HepG2 (cell line): ENCODE results near the gene IL1RAPL2. TPM values are rescaled to one million over a fixed set of nuclear protein-coding genes. Genes with fewer than 3 reads are reported as not detected.

ENCODE experiments used
- ATAC-seq: fragments of 200-7000 bp; cut with Tn5 transposase; 3 replicates; pipeline ENCODE4 v1.9.1; 2020; ENCODE audit warnings: mild to moderate bottlenecking, moderate library complexity
- BruUV-seq: library from RNA; stranded (reverse); fragments of 400-500 nt; replicated peaks from 2 replicates; lab custom pipeline; 2021; lab: Mats Ljungman, UMichigan
- CTCF ChIA-PET: fragments of 300-600 bp; formaldehyde crosslinking; extraction: SDS; loops from one replicate; lab custom pipeline; 2021; ENCODE audit warnings: low total read pairs, inconsistent platforms, low intra/inter-chr PET ratio; lab: Yijun Ruan, JAX
- POLR2A ChIA-PET: fragments of 350-600 bp; sonication (Branson Sonifier 250); formaldehyde crosslinking; loops from one replicate; lab custom pipeline; 2020; ENCODE audit warnings: antibody characterized with exemption, inconsistent platforms; lab: Yijun Ruan, JAX
- DNase-seq: peaks from one replicate; pipeline ENCODE4 v3.0.0-alpha.2; 2015; ENCODE audit warnings: low spot score
- FAIRE-seq: peaks from 3 replicates; lab custom pipeline; 2011; peaks lifted over from hg19 to GRCh38; lab: Jason Lieb, UNC
- H2AFZ ChIP-seq: one replicate; pipeline ENCODE4 v1.6.1; 2011; ENCODE audit warnings: low read length, inconsistent platforms
- H3K27ac ChIP-seq: fragments of 300-600 bp; 3 replicates; pipeline ENCODE4 v1.8.0; 2011; ENCODE audit warnings: mixed run types, mild to moderate bottlenecking, mixed read lengths, low read length, inconsistent platforms; ENCODE audit not compliant: insufficient read depth; ENCODE audit errors: extremely low read length
- H3K27me3 ChIP-seq, 2 experiments: fragments of 200-600 bp in 1 of 2; 2 replicates in 1 of 2; 3 replicates in 1 of 2; pipeline versions ENCODE4 v1.6.0 to v1.8.0; 2011; ENCODE audit warnings: low read length in 2 of 2, mild to moderate bottlenecking in 2 of 2, moderate library complexity in 2 of 2, inconsistent platforms in 1 of 2; ENCODE audit not compliant: insufficient read depth in 2 of 2, control insufficient read depth in 1 of 2
- H3K36me3 ChIP-seq, 2 experiments: fragments of 200-600 bp in 1 of 2; replicated peaks in 1 of 2; 2 replicates in 1 of 2; 3 replicates in 1 of 2; pipeline versions ENCODE4 v1.5.1 to v1.8.0; 2011; ENCODE audit warnings: low read length in 2 of 2, inconsistent platforms in 1 of 2; ENCODE audit not compliant: insufficient read depth in 2 of 2, control insufficient read depth in 1 of 2
- H3K4me1 ChIP-seq: 2 replicates; pipeline ENCODE4 v1.5.1; 2012; ENCODE audit warnings: low read length, inconsistent platforms; ENCODE audit not compliant: insufficient read depth
- H3K4me2 ChIP-seq: 2 replicates; pipeline ENCODE4 v1.6.0; 2011; ENCODE audit warnings: low read depth, low read length, inconsistent platforms
- H3K4me3 ChIP-seq, 3 experiments: fragments of 200-600 bp in 1 of 3; sonication (generic), shearing (Covaris generic) in 1 of 3; replicated peaks in 1 of 3; 2 replicates each; pipeline ENCODE4 v1.5.1; 2011 to 2016; ENCODE audit warnings: low read length in 3 of 3, inconsistent platforms in 2 of 3, low read depth in 2 of 3, mild to moderate bottlenecking in 2 of 3, control low read depth in 1 of 3, mixed read lengths in 1 of 3; ENCODE audit not compliant: insufficient read depth in 1 of 3
- H3K79me2 ChIP-seq: one replicate; pipeline ENCODE4 v1.6.1; 2011; ENCODE audit warnings: low read length, inconsistent platforms; ENCODE audit not compliant: insufficient read depth
- H3K9ac ChIP-seq: 2 replicates; pipeline ENCODE4 v1.6.0; 2011; ENCODE audit warnings: mild to moderate bottlenecking, low read depth, low read length, inconsistent platforms; ENCODE audit not compliant: insufficient read depth
- H3K9me3 ChIP-seq: 2 replicates; pipeline ENCODE4 v1.5.1; 2012; ENCODE audit warnings: mild to moderate bottlenecking, low read length
- H4K20me1 ChIP-seq: 2 replicates; pipeline ENCODE4 v1.6.0; 2011; ENCODE audit warnings: inconsistent platforms, mild to moderate bottlenecking, low read length, moderate library complexity; ENCODE audit not compliant: insufficient read depth
- JDP2 ChIP-seq: sonication (generic); formaldehyde crosslinking; IDR thresholded peaks from 2 replicates; pipeline ENCODE4 v1.8.1; 2022; ENCODE audit warnings: missing genetic modification reagents, borderline replicate concordance
- NFRKB ChIP-seq: fragments of 450-650 bp; IDR thresholded peaks from 2 replicates; pipeline ENCODE4 v1.6.1; 2017
- POLR2AphosphoS2 ChIP-seq: IDR thresholded peaks from 2 replicates; pipeline ENCODE4 v1.6.1; 2011; ENCODE audit warnings: low read depth, low read length, improper control_type of control experiment
- SNAI1 ChIP-seq: sonication (generic); formaldehyde crosslinking; IDR thresholded peaks from 2 replicates; pipeline ENCODE4 v1.5.0; 2020; ENCODE audit warnings: mild to moderate bottlenecking, missing genetic modification reagents, borderline replicate concordance
- ZC3H4 ChIP-seq: sonication (generic); formaldehyde crosslinking; IDR thresholded peaks from 2 replicates; pipeline ENCODE4 v1.4.0; 2020; ENCODE audit warnings: missing genetic modification reagents, borderline replicate concordance
- ZNF17 ChIP-seq: sonication (generic); formaldehyde crosslinking; IDR thresholded peaks from 2 replicates; pipeline ENCODE4 v1.5.0; 2020; ENCODE audit warnings: mild to moderate bottlenecking, missing genetic modification reagents
- ZNF260 ChIP-seq: sonication (generic); formaldehyde crosslinking; IDR thresholded peaks from 2 replicates; pipeline ENCODE4 v1.4.0; 2020; ENCODE audit warnings: missing genetic modification reagents, low read depth, mild to moderate bottlenecking, borderline replicate concordance
- ZNF501 ChIP-seq: sonication (generic); formaldehyde crosslinking; IDR thresholded peaks from 2 replicates; pipeline ENCODE4 v1.5.1; 2020; ENCODE audit warnings: mild to moderate bottlenecking, moderate library complexity, missing genetic modification reagents
- ZNF878 ChIP-seq: sonication (generic); formaldehyde crosslinking; IDR thresholded peaks from 2 replicates; pipeline ENCODE4 v1.8.1; 2023; ENCODE audit warnings: mild to moderate bottlenecking, missing genetic modification reagents, moderate library complexity
- WGBS: methylation state at CpG from one replicate; pipeline ENCODE4 v1.1.6; 2017; ENCODE audit warnings: low lambda C conversion rate; 5-methylcytosine and 5-hydroxymethylcytosine counted together
- in situ Hi-C: cut with HindIII; loops from 2 replicates; pipeline ENCODE4 v1.10.0; 2017; ENCODE audit warnings: low pct_unique_long_range_greater_than_20kb; ENCODE audit not compliant: extremely low pct_ligation_motif_present
- intact Hi-C: fragments of 100-400 bp; cut with micrococcal nuclease; formaldehyde crosslinking; loops from one replicate; pipeline ENCODE4 v1.10.0; 2022; ENCODE audit not compliant: unreplicated experiment
- polyA plus RNA-seq, 8 experiments: library from polyadenylated mRNA; depleted of rRNA in 3 of 8; stranded (reverse) in 7 of 8; unstranded in 1 of 8; fragments of >200 nt; fragmentation: Illumina TruSeq in 4 of 8; extraction: Trizol in 4 of 8; gene quantifications; 2 replicates each; pipeline versions ENCODE4 v1.2.1 to v1.2.3, GENCODE V29; 2011 to 2016; ENCODE audit warnings: low read depth in 4 of 8, missing spikeins in 1 of 8, mixed read lengths in 1 of 8; ENCODE audit not compliant: insufficient read depth in 1 of 8
- total RNA-seq, 5 experiments: library from RNA; depleted of rRNA; stranded (reverse); fragments of >200 nt; fragmentation: Illumina TruSeq; extraction: Trizol; gene quantifications; 2 replicates each; pipeline ENCODE4 v1.2.3, GENCODE V29; 2016; ENCODE audit warnings: low read depth in 1 of 5
- TF ChIP-seq, protein P1 (sequence below): sonication (generic); formaldehyde crosslinking; IDR thresholded peaks from 2 replicates; pipeline ENCODE4 v1.4.0; 2020; ENCODE audit warnings: missing genetic modification reagents, borderline replicate concordance
- TF ChIP-seq, protein P2 (sequence below): sonication (generic); formaldehyde crosslinking; IDR thresholded peaks from 2 replicates; pipeline ENCODE4 v1.4.0; 2020; ENCODE audit warnings: missing genetic modification reagents; ENCODE audit errors: not compliant biosample characterization
- TF ChIP-seq, protein P3 (sequence below): sonication (generic); formaldehyde crosslinking; IDR thresholded peaks from 2 replicates; pipeline ENCODE4 v1.8.1; 2022; ENCODE audit warnings: low read depth, mild to moderate bottlenecking, missing genetic modification reagents
- TF ChIP-seq, protein P4 (sequence below): sonication (generic); formaldehyde crosslinking; IDR thresholded peaks from 2 replicates; pipeline ENCODE4 v1.4.0; 2020; ENCODE audit warnings: mild to moderate bottlenecking, missing genetic modification reagents
- TF ChIP-seq, protein P5 (sequence below): sonication (generic); formaldehyde crosslinking; IDR thresholded peaks from 2 replicates; pipeline ENCODE4 v1.5.0; 2020; ENCODE audit warnings: missing genetic modification reagents, mild to moderate bottlenecking, borderline replicate concordance

The IL1RAPL2 gene
- total and polyA plus RNA-seq, 2 of the 13 experiments (the other 11 are each of a cell fraction or from before 2014, with no cell fraction given), result not detected

DNA sequence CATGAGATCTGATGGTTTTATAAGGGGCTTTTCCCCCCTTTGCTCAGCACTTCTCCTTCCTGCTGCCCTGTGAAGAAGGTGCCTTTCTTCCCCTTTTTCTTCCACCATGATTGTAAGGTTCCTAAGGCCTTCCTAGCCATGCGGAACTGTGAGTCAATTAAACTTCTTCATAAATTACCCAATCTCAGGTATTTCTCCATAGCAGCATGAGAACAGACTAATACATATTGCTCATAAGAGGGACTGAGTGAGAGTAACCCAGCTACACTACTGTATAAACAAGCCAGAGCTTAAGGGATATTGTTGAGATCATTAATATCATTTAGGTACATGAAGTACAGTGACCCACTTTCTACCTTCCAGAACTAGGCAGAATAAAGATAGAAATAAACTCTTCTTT is 551.6 kb downstream of the IL1RAPL2 start:
- intact Hi-C loops (no loop called here), in situ Hi-C loops (no loop called here)
- TF ChIP-seq ZNF17 (CRISPR knock-in tag), result no peak
- TF ChIP-seq, protein P1, sequence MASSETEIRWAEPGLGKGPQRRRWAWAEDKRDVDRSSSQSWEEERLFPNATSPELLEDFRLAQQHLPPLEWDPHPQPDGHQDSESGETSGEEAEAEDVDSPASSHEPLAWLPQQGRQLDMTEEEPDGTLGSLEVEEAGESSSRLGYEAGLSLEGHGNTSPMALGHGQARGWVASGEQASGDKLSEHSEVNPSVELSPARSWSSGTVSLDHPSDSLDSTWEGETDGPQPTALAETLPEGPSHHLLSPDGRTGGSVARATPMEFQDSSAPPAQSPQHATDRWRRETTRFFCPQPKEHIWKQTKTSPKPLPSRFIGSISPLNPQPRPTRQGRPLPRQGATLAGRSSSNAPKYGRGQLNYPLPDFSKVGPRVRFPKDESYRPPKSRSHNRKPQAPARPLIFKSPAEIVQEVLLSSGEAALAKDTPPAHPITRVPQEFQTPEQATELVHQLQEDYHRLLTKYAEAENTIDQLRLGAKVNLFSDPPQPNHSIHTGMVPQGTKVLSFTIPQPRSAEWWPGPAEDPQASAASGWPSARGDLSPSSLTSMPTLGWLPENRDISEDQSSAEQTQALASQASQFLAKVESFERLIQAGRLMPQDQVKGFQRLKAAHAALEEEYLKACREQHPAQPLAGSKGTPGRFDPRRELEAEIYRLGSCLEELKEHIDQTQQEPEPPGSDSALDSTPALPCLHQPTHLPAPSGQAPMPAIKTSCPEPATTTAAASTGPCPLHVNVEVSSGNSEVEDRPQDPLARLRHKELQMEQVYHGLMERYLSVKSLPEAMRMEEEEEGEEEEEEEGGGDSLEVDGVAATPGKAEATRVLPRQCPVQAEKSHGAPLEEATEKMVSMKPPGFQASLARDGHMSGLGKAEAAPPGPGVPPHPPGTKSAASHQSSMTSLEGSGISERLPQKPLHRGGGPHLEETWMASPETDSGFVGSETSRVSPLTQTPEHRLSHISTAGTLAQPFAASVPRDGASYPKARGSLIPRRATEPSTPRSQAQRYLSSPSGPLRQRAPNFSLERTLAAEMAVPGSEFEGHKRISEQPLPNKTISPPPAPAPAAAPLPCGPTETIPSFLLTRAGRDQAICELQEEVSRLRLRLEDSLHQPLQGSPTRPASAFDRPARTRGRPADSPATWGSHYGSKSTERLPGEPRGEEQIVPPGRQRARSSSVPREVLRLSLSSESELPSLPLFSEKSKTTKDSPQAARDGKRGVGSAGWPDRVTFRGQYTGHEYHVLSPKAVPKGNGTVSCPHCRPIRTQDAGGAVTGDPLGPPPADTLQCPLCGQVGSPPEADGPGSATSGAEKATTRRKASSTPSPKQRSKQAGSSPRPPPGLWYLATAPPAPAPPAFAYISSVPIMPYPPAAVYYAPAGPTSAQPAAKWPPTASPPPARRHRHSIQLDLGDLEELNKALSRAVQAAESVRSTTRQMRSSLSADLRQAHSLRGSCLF, result no peak
- no peak for TF ChIP-seq JDP2 (CRISPR knock-in tag)
- TF ChIP-seq ZC3H4 (CRISPR knock-in tag), result no peak
- TF ChIP-seq, protein P2, sequence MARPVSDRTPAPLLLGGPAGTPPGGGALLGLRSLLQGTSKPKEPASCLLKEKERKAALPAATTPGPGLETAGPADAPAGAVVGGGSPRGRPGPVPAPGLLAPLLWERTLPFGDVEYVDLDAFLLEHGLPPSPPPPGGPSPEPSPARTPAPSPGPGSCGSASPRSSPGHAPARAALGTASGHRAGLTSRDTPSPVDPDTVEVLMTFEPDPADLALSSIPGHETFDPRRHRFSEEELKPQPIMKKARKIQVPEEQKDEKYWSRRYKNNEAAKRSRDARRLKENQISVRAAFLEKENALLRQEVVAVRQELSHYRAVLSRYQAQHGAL (CRISPR knock-in tag), result no peak
- TF ChIP-seq ZNF501 (CRISPR knock-in tag), result no peak
- TF ChIP-seq, protein P3, sequence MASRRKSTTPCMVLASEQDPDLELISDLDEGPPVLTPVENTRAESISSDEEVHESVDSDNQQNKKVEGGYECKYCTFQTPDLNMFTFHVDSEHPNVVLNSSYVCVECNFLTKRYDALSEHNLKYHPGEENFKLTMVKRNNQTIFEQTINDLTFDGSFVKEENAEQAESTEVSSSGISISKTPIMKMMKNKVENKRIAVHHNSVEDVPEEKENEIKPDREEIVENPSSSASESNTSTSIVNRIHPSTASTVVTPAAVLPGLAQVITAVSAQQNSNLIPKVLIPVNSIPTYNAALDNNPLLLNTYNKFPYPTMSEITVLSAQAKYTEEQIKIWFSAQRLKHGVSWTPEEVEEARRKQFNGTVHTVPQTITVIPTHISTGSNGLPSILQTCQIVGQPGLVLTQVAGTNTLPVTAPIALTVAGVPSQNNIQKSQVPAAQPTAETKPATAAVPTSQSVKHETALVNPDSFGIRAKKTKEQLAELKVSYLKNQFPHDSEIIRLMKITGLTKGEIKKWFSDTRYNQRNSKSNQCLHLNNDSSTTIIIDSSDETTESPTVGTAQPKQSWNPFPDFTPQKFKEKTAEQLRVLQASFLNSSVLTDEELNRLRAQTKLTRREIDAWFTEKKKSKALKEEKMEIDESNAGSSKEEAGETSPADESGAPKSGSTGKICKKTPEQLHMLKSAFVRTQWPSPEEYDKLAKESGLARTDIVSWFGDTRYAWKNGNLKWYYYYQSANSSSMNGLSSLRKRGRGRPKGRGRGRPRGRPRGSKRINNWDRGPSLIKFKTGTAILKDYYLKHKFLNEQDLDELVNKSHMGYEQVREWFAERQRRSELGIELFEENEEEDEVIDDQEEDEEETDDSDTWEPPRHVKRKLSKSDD, result no peak
- TF ChIP-seq SNAI1 (CRISPR knock-in tag), result no peak
- TF ChIP-seq, protein P4, sequence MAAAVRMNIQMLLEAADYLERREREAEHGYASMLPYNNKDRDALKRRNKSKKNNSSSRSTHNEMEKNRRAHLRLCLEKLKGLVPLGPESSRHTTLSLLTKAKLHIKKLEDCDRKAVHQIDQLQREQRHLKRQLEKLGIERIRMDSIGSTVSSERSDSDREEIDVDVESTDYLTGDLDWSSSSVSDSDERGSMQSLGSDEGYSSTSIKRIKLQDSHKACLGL (CRISPR knock-in tag), result no peak
- TF ChIP-seq POLR2AphosphoS2, result no peak
- TF ChIP-seq ZNF260 (CRISPR knock-in tag), result no peak
- TF ChIP-seq ZNF878 (CRISPR knock-in tag), result no peak
- no peak for TF ChIP-seq NFRKB
- TF ChIP-seq, protein P5, sequence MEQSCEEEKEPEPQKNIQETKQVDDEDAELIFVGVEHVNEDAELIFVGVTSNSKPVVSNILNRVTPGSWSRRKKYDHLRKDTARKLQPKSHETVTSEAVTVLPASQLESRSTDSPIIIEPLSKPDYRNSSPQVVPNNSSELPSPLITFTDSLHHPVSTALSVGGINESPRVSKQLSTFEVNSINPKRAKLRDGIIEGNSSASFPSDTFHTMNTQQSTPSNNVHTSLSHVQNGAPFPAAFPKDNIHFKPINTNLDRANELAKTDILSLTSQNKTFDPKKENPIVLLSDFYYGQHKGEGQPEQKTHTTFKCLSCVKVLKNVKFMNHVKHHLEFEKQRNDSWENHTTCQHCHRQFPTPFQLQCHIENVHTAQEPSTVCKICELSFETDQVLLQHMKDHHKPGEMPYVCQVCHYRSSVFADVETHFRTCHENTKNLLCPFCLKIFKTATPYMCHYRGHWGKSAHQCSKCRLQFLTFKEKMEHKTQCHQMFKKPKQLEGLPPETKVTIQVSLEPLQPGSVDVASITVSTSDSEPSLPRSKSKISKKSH (CRISPR knock-in tag), result no peak
- no peak overlapping the region for H3K4me2 ChIP-seq
- H3K79me2 ChIP-seq, result no peaks in the 10 kb centered on the region
- H3K36me3 ChIP-seq, result no peaks in the 10 kb centered on the region
- DNase-seq (no peak), ATAC-seq (no peak), FAIRE-seq (no peak)
- BruUV-seq, result no TSS peak
- no peaks in the 10 kb centered on the region for H4K20me1 ChIP-seq
- no peaks in the 10 kb centered on the region for H3K9me3 ChIP-seq
- no peak overlapping the region for H3K4me3 ChIP-seq
- POLR2A ChIA-PET, result no interaction called here
- WGBS, result 56% methylated on average over 1 of the region's 1 CpG
- no peaks in the 10 kb centered on the region for H3K27me3 ChIP-seq
- H2AFZ ChIP-seq, result no peak overlapping the region
- no peak overlapping the region for H3K9ac ChIP-seq
- no peaks in the 10 kb centered on the region for H3K4me1 ChIP-seq
- no peak overlapping the region for H3K27ac ChIP-seq
- CTCF ChIA-PET, result no interaction called here
